HG03354 (cell line): Measurements from ENCODE around the gene ZFP14.
"Not testable (repeated sequence)": the region's sequence is repeated elsewhere in the genome, so short reads cannot be mapped to it uniquely, and the experiment has no call there.

Experiments used
- ATAC-seq: cut with Tn5 transposase; IDR thresholded peaks from one replicate; pipeline ENCODE4 v1.9.1; 2021; ENCODE audit warnings: mild to moderate bottlenecking; ENCODE audit not compliant: unreplicated experiment, poor library complexity, severe bottlenecking

The ZFP14 gene

DNA sequence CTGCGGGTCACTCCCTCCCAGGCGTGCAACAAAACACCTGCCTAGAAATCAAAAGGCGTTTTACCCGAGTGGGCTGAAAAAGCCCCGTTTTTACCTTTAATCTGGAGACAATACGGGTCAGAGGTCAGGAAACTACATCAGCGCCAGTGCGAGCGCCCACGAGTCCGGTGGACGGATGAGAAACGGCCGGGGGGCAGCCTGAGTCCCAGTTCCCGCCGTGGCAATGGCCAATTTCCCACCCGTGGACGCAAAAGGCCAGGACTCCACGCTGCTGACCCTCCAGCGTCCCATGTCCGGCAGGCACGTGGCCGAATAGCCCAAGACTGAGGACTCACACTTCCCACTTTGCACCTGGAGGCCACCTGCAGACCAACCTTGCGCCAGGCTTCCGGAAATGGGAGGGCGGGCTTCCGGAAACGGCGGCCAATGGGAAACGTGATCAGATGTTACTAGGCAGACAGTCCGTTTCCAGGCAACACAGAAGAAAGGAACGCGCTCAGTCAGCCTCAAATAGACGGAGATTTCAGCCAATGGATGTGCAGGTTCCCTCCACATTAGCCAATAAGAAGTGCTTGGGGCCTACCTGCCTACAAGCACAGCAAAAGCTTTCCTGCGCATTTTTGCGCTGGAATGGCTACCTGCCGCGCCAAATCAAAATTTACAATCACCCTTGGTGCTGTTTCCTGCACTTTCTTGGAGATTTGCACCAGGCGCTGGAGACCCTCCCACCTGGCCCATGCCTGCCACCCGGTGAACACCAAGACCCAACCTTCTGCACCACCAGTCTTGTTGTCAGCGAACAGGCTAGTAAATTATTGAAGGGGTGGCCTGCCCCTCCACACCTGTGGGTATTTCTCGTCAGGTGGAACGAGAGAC, 47.4 kb downstream of the ZFP14 start:
- peak; percentile 60 for ATAC-seq

DNA sequence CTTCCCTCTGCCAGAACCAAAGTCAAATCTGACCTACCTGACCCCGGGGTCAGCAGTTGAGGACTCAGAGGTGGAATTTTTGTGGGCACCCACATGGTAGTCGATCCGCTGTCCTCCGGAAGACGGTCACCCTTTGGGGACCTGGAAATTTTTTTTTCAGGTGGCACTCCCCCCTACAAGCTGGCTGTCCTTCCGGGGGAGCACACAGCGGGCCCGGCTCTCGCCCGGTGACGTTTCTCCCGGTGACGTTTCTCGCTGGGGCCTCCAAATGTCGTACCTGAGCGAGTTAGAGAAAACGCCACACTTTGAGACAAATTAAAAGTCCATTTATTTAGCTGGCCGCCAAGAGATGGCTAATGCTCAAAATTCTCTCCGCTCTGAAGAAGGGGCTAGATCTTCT, 48.8 kb downstream of the ZFP14 start:
- ATAC-seq = no peak

DNA sequence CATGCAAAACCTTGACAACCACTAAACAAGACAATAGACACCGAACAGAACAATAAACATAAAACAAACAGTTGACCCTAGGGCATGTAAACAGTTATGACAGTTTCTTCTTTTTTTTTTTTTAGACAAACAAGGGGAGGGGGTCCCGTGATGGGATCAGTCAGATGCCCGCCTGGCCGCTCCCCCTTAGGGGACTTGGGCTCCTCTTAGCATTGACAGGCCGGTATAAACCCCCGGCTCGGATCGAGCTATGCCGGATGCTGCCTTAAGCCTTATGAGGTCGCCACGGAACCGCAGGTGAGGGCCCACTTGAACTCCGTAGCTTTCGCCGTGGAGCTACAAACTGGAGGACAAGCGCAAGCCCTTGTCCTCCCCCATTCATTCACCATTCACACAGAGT, 49.5 kb downstream of the ZFP14 start:
- not testable (repeated sequence) for ATAC-seq

DNA sequence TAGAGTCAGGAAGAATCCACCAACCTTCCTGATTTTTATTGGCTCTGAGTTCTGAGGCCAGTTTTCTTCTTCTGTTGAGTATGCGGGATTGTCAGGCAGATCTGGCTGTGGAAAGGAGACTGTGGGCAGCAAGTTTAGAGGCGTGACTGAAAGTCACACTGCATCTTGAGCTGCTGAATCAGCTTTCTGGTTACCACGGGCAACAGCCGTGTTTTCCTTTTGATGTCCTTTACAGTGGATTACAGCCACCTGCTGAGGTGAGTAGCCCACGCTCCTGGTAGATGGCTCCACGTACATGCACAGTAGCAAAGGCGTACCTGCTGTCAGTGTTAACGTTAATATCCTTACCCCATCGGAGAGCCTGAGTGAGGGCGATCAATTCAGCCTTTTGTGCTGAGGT, 52.4 kb downstream of the ZFP14 start:
- not testable (repeated sequence) for ATAC-seq

DNA sequence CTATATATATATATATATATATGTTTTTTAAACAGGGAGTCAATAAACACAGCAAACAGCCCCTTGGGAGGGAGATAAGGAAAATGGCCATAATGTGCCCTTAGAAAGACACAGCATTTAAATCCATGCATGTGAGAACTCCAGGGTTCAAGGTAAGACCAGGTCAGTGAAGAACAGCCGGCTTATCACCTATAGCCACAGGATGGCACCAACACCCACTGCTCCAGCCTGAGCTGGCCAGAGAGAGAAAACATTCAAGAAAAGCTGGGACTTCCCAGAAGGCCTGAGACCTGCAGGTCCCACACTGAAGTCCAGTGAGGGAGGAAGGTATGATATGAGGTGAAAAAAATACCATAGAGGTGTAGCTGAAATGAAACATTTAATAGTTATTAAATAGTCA, 63.8 kb downstream of the ZFP14 start:
- not testable (repeated sequence) for ATAC-seq

DNA sequence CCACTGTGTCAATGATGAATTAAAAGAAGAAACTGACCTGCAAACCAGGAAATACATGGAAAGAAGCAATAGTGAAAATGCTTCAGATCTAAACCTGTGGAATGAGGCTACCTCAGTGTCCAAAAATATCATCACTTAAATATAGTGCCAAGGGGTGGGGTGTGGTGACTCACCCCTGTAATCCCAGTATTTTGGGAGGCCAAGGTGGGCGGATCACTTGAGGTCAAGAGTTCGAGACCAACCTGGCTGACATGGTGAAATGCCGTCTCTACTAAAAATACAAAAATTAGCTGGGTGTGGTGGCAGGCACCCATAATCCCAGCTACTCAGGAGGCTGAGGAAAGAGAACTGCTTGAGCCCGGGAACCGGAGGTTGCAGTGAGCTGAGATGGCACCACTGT, 64.9 kb downstream of the ZFP14 start:
- ATAC-seq = not testable (repeated sequence)

DNA sequence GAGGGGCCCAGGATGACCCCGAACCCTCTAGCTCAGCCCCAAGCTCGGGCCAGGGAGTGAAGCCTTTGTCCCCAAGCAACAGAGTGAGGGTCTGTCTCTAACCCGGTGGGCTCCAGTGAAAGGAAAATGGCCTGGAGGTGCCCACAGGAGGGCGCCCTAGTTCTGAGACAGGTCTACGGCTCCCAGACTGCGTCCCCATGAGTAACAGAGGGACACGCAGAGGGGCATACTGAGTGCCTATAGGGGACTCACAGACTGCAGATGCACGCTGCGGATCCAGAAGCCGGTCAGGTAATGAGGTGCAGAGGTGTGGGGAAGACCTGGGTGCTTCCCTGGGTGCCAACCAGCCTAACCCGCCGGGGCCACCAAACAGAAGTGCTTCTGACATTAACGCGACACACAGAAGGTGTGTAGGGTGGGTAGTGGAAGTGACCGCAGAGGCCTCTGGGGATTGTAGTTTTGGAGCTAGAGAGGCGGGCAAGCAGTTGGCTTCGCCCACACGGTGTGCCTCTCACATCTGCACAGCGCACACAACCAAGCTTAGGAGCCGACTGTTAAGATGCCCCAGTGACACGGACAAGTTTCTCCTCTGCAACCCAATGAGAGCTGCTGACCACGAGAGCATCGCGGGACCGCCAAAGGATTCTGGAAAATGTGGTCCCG, 67.8 kb downstream of the ZFP14 start:
- ATAC-seq = not testable (repeated sequence)

DNA sequence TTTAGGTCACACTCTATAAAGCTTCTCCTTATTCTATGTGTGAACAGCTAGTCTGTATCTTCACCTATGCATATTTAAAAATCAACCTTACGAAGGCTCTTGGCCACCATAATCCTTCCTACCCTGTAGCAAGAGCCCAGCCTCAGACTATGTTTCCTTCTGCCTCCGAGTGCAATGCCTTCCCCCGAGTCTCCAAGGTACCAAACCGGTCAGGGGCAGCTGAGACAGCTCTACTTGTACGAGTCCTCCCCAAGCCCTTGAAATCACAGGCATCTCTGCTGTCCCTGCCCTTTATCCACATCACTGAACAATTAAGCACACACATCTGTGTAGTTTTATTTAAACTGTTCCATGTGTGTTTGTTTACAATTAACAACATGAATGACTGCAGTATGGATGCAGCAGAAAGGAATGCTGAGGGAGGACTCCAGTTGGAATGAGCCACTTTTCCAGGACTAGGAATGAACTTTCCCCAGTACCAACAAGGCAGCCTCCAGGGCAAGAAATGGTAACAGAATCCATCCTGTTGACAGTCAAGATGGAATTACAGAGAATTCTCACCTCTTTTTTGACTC, 68.5 kb downstream of the ZFP14 start:
- not testable (repeated sequence) for ATAC-seq

DNA sequence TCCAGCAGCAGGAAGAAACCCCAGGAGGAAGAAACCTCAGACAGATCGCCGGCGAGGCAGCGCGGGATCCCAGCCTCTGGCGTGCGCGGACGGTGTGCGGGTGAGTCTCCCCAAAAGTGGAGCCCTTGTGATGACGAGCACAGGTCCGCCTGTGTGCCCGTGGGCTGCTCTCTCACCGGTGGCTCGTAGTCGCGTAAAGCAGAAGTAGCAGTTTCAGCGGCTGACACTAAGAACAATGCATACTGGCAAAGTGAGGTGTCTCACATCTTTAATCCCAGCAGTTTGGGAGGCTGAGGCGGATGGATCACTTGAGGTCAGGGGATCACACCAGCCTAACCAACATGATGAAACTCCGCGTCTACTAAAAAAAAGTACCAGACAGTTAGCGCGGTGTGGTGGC, 69.2 kb downstream of the ZFP14 start:
- not testable (repeated sequence) for ATAC-seq

DNA sequence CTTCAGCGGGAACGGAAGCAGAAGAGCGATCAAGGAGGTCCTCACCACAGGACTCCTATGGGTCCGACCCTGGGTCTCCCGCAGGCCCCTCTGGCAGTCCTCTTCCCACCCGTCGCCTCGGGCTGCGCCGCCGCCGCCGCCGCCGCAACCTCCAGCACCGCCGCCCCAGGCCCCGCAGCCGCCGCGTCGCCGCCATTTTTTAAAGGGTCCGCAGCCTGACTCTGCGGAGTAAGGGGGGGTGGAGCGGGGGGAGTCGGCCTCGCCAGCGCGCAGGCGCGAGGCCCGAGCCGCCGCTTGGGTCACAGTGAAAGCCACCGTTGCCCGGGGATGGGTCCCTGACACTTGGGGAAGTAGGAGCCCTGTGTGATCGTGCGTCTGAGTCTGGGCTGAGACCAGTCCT, 69.7 kb downstream of the ZFP14 start:
- ATAC-seq = not testable (repeated sequence)

DNA sequence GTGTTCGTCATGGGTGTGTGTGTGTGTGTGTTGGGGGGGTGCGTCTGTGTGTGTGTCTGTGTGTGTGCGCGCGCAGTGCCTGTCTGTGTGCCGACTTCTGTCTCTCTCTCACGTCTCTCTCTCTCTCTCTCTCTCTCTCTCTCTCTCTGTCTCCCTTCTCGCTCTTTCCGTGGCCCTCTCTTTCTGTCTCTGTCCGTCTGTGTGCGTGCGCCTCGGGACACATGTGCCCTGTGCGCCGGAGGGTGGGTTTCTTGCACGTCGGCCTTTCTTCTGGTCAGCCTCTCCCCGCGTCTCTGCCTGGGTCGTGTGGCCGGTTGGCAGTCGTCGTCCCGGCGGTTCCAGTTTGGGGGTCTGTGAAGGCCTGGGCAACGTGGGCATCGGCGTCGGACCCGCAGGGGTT, 86.7 kb downstream of the ZFP14 start:
- not testable (repeated sequence) for ATAC-seq
